ENCODE measurements around the gene MTPN.
A peak's percentile ranks its signal among the peaks of the same experiment; 100 is the strongest.

Gene MTPN

DNA sequence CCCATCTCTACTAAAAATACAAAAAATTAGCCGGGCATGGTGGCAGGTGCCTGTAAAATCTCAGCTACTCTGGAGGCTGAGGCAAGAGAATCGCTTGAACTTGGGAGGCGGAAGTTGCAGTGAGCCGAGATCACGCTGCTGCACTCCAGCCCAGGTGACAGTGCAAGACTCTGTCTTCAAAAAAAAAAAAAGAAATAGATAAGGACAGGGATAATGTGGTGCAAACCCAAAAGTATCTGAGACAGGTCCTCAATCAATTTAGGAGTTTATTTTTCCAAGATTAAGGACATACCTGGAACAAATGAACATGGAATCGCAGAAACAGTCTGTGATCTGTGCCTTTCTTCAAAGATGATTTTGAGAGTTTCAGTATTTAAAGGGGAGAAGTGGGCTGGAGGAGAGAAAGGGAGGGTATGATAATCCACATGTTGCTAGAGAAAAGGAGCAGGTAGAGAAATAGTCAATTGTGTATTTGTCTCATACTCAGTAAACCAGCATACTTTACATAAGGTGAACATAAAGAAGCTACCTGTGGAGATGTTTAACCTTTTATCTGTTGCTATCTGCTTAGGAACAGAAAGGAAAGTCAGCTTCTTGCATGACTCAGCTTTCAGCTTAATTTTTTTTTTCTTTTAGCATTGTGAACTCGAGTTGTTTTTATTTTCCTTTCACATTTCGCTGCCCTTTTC is 4.9 kb upstream of the MTPN start:
- FAIRE-seq, result no peak

DNA sequence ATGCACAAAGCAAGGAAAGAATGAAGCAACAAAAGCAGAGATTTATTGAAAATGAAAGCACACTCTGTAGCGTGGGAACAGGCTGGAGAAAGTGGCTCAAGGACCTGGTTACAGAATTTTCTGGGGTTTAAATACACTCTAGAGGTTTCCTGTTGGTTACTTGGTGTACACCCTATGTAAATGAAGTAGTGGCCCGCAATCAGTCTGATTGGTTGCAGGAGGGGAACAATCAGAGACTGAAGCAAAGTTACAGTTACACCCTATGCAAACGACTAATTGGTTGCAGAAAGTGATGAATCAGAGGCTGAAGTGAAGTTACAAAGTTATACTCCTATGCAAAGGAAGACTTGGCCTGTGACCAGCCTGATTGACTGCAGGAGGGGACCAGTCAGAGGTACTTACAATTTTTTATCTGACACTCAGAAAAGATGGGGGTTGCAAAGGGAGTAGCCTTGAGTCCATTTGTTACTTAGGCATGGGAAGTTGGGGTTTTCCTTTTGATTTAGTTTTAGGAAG is 3.6 kb upstream of the MTPN start:
- no peak for FAIRE-seq

DNA sequence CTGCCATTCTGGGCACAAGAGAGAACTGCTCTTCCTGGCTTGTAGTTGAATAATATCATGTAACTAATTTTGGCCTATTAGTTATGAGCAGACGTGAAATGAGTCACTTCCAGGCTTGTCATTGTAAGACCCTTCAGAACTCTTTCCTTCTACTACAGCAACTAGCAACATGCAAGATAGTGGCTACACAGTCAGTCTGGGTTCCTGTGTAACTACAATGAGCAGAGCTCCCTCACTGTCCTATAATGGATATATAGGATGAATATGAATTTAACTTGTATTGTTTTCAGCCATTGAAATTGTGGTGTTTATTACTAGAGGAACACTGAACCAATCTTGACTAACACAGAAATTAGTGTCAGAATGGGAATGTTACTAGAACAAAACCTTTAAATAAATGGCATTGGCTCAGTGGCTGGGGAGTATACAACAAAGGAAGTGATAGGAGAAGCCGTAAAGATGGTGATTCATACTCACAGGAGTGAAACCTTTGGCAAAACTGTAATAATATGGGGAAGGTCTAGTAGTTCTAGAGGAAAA is 2.9 kb upstream of the MTPN start:
- FAIRE-seq, result no peak

DNA sequence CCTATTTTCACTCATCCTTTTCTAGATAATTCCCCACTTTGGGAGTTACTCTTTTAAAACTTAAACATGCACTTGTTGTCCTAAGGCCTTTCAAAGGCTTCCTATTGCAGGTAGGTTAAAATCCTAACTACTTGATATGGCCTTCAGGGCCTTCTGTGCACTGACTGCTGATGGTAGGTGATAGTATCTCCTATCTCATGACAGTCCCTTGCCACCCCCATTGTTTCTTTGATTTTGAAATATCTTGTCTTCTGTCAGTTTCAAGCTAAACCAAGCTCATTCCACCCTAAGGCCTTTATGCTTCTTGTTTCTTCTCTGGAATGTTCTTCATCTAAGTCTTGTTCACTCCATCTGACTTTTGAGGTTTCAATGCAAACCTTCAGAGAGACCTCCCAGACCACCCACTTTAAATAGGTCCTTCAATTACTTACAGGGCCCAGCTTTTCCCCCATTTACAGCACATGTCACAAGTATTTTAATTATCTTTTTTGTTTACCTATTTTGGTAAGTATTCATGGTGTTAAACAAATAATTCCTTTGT is 2.4 kb upstream of the MTPN start:
- no peak for FAIRE-seq

DNA sequence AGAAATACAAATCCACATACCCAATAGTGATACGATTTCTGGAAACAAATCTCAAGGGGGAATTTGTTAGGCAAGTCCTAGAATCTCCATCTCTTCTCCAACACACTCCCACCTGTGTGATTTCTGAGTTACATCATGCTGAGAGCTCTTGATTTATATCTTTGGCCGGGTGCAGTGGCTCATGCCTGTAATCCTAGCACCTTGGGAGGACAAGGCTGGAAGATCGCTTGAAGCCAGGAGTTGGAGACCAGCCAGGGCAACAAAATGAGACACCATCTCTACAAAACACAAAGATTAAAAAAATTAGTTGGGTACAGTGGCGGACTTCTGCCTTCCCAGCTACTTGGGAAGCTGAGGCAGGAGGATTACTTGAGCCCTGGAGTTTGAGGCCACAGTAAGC is 1.5 kb upstream of the MTPN start:
- FAIRE-seq, result no peak

DNA sequence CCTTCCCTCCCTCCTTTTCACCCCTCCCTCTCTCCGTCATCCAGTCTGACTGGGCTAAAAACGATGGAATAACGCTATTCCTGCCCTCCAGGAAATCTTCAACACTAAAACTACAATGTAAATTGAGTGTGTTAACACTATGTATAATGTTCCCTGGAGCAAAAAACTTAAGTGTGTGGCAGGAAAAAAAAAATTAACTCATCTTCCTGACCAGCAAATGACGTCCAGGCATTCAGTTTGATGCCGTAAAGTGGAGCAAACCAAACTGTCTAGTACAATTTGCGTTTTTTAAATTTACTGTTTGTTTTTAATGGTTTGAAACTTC is 545 bp upstream of the MTPN start:
- FAIRE-seq, result no peak

DNA sequence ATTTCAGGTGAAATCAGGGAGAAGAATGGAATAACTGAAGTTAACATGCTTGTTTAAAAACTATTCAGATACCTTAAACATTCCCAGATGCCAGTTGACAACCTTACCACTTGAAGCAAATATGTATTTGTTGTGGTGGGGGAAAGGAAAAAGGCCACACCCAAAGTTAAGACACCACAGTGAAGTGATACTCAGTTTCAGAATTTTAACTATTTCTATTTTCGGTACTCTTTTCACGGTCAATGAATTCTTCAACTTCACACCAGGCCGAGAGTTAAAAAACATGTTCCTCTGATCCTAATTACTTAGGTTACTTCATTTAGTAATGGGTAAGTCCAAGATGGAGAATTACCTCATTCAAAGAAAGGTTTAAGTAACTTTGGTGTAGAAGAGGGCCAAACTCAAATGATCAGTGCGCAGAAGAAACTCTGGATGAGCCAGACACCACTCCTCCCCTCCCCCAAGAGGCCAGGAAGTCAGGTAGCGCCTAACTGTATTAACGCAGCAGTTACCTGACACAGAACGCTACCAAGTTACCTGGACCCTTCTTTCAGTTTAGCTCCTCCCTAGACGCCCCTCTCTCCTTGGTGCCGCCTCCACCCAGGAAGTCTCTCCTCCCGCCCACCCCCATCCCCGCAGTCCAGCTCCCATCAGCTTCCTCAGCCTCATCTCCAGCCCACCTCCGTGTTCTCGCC is 700 bp downstream of the MTPN start:
- no peak for FAIRE-seq

DNA sequence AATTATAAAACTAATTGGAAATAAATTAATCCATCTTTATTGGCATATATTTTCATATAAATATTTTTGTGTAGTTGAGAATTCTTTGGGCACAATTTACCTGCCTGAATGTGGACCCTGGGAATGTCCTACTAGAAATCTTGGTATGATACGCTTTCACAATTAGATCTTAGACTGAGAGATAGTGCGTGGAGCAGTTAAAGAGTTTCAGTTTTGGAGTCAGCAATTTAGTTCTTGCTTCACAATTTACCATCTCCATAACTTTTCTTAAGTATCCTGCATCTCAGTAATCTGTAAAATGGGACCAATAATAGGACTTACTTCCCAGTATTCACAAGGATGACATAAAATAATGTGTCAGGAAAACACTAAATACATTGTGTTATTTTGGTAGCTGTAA is 2.0 kb downstream of the MTPN start:
- no peak for FAIRE-seq

DNA sequence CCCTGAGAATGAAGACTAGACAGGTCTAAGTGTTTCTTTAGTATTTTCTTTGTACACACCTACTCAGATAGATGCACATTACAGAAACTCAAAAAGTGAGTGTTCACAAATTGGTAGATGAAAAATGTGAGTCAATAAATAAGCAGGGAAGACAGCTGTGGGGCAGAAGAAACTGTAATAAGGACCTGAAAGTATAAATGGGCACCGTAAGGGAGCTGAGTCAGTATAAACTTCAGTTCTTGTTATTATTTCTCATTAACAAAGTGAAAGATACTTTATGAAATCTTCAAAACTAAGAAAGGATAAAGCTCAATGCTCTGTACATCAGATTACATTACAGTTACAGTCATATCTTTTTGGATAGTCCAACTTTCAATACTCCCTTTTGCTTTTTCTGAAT is 2.5 kb downstream of the MTPN start:
- FAIRE-seq, result no peak

DNA sequence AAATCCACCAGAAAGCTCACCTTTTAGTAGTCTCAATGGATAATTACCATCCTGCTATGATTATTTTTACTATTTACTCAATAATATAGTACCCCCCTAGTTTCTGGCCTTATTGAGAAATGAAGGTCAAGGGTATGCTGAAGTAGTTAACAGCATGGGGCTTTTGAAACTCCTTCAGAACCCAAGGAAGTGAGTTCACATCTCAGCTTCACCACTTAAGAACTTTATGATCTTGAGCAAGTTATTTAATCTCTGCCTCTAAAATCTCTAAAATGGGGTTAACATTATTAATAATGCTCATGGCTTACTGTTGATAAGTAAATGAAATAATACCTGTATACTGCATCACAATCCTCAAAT is 5.8 kb downstream of the MTPN start:
- FAIRE-seq, result no peak

DNA sequence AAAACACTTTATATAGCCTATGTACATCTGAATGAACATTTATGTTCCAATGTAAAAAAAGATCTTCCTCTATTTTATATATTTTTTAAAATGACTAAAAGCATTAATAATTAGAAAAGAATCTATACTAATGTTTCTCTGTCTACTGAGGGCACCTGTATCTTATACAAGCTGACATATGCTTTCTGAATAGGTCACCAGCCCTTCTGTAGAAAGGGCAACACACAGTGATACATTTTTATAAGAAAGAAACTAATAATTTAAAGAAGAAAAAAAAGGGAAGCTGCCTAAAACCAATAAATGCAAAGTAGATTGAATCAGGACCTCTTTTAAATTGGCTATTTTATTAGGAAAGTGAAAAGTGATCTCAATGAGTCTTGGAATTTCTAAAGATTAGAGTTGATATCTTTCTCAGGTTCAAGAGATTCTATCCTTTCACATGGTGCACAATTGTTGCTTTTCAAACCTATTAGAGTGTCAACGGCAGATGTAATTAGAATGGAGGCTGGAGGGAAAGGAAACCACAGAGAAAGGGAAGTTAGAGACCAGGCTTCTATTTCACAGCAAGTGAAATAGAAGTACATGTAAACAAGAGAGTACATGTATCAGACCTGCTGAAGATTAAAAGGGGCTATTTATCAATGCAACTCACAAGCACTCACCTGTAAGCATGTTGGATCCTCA is 6.3 kb downstream of the MTPN start:
- no peak for FAIRE-seq

DNA sequence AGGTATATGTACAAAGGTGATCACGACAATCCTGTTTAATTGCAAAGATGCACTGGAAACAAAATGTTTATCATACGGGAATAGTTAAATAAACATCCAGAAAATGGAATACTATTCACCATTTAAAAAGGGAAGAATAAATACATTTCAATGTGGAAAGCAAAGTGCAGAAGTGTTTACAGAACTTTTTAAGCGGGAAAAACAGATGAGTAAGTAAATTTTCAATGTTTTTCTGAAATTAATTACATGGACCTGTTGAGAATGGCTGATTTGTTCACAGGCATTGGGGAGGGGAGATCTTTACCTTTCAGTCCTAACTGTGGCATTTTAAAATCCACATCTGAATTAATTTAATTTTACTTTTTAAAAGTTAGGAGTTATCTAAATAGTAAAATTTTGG is 7.1 kb downstream of the MTPN start:
- no peak for FAIRE-seq

DNA sequence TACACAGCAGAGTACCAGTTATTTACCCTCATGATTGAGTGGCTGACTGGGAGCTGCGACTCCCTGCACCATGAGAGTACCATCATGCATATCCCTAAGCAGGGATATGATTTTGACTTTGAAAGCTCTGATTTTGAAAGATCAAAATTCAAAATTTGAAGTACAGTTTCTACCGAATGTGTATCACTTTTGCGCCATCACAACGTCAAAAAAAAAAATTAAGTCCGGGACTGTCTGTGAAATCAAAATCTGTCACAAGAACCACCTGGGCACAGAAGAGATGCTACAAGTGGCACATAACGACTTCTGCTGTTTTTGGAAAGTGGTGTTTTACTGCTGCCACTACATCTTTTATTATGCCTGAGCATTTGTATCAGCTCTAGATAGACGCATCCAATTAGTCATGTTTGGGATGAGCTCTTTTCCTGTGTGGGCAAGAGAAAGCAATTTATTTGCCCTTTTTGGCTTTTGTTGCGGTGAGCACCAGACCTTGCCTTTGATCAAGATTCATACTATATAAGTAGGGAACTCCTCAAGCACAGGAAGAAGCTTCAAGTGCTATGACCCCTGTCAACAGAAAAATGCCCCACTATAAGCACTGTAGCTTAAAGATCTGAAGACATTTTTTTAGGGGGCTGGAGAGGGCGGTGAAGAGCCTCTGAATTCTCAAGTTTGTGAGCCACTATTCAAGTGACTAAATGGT is 10.7 kb downstream of the MTPN start:
- no peak for FAIRE-seq

DNA sequence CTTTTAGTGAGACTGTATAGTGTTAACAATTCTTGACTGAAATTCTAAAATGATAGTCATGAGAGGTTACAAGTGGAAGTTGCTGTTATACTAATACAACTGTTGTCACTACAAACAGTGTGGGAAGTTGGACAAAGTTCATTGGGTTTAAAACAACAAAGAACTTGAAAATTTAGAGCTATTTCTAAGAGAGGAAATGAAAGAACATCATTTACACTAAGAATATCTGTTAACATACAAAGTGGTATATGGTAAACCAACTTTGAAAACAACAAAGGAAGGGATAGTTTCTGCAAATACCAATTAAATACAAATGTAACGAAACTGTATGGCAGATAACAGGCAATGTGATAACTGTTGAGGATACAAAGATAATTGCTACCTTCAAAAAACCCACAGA is 11.6 kb downstream of the MTPN start:
- FAIRE-seq, result no peak

DNA sequence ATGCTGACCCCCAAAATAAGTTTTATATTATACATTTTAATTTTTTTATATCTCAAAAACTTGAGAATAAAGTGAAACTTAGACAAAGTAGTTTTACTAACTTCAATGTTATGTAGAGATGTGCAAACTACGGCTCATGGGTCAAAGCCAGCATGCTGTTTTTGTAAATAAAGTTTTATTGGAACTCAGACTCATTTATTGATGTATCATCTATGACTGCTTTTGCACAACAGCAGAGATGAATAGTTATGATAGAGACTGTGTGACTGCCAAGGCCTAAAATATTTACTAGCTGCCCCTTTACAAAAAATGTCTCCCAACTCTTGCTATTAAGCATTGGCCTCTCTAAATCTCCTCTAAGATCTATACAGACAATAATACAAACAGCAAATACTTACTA is 12.4 kb downstream of the MTPN start:
- peak; percentile 6 for FAIRE-seq

DNA sequence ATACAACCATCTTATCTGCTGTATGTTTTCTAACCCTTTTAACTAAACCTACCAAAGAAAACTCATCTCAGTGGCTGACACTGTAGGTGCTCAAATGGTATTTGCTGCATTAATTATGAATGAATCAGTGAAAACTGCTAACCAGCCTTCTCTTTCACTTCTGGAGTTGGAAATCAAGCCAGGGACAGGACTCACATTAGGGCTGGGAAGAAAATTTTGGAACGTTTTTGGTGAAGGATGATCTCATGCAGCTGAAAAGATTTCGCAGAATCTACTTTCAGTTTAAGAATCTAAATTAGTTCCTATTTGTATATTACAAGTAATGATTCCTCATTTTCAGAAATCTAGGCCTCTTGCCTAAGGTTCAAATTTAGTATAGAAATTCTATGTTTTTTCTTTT is 12.9 kb downstream of the MTPN start:
- no peak for FAIRE-seq

DNA sequence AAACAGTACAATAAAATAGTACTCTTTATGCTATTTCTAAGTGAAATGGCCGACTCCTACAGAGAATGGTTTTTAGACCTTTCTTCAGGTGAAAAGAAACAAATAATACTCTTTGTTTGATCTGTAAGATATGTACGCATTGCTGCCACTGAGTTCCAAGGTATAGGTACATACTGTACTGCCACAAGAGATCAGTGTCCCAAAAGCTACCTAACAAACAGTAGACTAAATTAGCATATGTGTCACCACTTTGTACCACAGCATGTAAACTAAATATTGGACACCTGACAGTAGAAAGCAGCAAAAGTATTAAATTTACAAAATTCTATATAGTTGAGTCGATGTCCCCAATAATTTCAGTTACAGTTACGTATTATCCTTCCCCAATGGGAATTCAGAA is 14.4 kb downstream of the MTPN start:
- FAIRE-seq, result no peak

DNA sequence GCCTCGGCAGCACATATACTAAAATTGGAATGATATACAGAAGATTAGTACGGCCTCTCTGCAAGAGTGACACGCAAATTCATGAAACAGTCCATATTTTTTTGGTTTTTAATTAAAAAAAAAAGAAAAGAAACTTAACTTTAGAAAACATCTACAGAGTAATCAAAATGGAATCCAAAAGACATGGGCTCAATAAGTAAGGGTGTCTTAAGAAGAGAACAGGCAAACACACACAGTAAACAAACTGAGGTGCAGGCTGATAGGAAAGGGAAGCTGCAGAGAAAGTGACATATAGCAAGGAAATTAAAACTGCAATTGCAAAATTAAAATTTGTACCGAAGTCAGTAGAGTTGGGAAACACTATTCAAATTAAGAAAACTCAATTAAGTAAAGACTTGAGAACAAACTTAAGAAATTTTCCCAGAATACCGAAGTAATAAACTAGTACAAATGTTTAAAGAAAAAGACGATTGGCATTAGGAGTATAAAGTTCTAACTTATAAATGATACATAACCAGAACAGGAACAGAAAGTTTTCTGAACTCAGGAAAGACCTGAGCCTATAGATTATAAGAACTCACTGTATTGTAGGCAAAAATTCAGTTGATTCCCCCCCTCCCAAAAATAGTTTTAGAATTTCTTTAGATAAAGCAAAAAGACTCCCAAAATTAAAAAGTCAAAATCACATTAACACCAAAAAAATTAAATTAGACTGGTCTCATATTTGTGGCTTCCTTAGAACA is 16.3 kb downstream of the MTPN start:
- FAIRE-seq, result no peak

DNA sequence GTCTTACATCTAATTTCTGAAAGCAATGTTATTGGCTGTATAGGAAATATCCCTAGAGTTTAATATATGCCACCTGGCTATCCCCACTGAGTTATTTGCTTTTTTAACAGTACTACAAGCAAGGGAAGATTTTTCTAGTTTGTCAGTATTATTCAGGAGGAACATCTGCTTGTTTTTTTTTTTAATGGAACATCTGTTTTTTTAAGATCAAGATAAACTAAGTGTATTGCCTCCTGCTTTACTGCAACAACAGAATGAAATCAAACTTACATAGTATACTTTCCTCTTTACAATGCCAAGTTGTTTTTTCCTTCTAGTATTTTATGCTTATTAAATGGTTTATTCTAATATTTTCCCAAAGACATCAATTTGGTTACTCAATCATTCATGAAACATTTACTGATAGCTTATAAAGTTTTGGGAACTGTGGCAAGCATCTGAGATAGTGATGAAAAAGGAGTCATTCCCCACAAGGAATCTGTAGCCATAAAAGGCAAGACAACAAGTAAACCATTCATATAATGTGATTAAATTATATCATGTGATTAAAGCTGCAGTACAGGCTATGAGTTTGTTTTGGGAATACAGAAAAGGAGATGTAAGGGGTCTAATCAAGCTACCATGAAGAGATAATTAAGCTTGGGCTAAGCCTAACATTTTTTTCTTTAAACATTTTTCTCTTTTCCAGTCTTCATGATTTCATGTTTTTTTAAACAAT is 17.4 kb downstream of the MTPN start:
- FAIRE-seq, result no peak

DNA sequence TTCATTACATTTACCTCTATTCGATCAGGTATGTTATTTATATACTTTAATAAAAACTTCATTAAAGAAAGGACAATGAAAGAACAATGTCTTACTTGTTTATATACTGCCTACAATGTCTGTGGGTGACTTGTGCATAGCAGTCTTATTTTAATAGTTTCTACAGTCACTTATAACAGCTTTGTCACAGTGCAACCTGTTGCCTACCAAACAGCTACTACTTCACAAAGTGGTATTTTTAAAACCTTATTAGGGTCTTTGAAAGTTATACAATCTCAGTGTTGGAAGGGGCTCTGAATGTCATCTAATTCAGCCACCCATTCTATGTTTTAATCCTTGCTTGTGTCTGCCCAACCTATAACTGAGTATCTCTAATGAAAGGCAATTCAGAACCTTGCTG is 19.0 kb downstream of the MTPN start:
- FAIRE-seq, result no peak

DNA sequence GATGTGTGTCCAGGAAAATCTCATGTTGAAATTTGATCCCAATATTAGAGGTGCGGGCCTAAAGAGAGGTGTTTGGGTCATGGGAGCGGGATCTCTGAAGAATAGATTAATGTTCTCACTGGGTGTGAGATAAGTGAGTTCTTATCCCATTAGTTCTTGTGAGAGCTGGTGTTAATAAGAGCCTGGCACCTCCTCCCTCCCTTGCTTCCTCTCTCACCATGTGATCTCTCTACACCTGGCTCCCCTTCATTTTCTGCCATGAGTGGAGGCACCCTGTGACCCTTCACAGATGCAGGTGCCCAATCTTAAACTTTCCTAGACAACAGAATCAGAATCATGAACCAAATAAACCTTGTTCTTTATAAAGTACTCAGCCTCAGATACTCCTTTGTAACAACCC is 19.5 kb downstream of the MTPN start:
- FAIRE-seq, result no peak

DNA sequence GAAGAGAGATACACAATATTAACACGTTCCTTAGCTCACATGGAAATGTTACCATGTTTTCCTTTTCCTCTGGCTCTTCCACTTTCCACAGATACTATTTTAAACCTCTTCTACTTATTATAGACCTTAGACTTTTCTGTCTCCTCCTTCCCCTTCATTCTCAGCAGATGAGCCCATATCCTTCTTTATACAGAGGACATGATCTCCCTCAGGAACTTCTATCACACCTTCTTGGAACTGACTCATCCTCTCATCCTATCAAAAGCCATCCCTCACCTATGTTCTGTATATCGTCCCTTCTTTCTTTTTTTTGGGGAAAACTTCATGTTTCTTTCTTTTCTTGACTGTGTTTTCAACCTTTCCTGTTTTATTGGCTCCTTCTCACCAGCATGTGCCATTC is 20.8 kb downstream of the MTPN start:
- no peak for FAIRE-seq
